Progenitor cell of endocrine pancreas (in vitro differentiated cells): ENCODE measurements around the gene HS3ST3B1. TPM values are rescaled to one million over a fixed set of nuclear protein-coding genes. Genes with fewer than 3 reads are reported as not detected.

Experiments
- DNase-seq: peaks from one replicate; pipeline ENCODE4 v3.0.0; 2021; ENCODE audit warnings: low spot score; ENCODE audit not compliant: unreplicated experiment
- H3K27ac Mint-ChIP-seq: 2 replicates; pipeline ENCODE4 v1.8.0; 2021; ENCODE audit warnings: mild to moderate bottlenecking, moderate library complexity, mixed read lengths
- H3K27me3 Mint-ChIP-seq: 2 replicates; pipeline ENCODE4 v1.8.0; 2021; ENCODE audit warnings: mixed read lengths
- H3K36me3 Mint-ChIP-seq: 2 replicates; pipeline ENCODE4 v1.8.0; 2022; ENCODE audit warnings: mixed read lengths; ENCODE audit not compliant: insufficient read depth
- H3K4me1 Mint-ChIP-seq: 2 replicates; pipeline ENCODE4 v1.8.0; 2021; ENCODE audit warnings: low read depth, mixed read lengths
- H3K4me3 Mint-ChIP-seq: 2 replicates; pipeline ENCODE4 v1.8.0; 2021; ENCODE audit warnings: low read depth, mild to moderate bottlenecking, moderate library complexity, mixed read lengths
- H3K9me3 Mint-ChIP-seq: 2 replicates; pipeline ENCODE4 v1.8.0; 2021; ENCODE audit warnings: low read depth, mixed read lengths
- CTCF ChIP-seq: fragments of 200-600 bp; sonication (generic); IDR thresholded peaks from one replicate; pipeline ENCODE4 v1.5.0; 2021; ENCODE audit warnings: antibody characterized with exemption, mild to moderate bottlenecking; ENCODE audit not compliant: unreplicated experiment
- total RNA-seq: library from RNA; stranded (reverse); gene quantifications from 2 replicates; pipeline ENCODE4 v1.2.1, GENCODE V29; 2021

HS3ST3B1 gene
- total RNA-seq, 1 donor from 2014 or later, result 16.7 TPM

DNA sequence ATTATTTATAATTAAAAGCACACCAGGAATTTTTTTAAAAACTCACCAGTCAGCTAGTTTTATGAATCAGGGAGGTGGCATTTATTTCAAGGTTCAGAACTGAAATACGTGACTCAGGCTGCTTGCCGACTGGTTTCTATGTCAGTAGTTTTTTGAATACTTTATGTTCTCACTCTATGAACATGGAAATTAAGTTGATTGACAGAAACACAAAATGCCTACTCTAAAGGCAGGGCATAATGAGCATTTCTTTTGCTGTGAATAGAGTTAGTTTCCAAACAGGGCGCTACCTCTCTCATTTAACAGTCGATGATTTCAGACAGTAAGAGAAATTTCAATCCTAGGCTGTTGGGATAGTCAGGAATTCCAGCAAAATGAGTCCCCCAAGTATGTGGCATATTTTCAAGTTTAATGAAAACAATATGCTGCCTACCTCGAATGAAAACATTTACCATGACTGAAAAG is 6.7 kb downstream of the HS3ST3B1 start:
- Mint-ChIP-seq H3K4me1 (peaks cover 29% of the 10 kb centered on the region), H3K27me3 (peaks cover 15% of the 10 kb centered on the region), H3K4me3 (peak overlapping the region; percentile 47), H3K27ac (no peak overlapping the region), H3K9me3 (no peaks in the 10 kb centered on the region), H3K36me3 (peaks cover 3% of the 10 kb centered on the region)
- TF ChIP-seq CTCF, result no peak
- DNase-seq, result no peak

GRCh38 chr17:14308636-14308964 is 7.7 kb downstream of the HS3ST3B1 start:
- no peak for TF ChIP-seq CTCF
- Mint-ChIP-seq H3K4me3 (peak overlapping the region; percentile 81), H3K9me3 (no peaks in the 10 kb centered on the region), H3K27ac (peak overlapping the region; percentile 94), H3K36me3 (peaks cover 8% of the 10 kb centered on the region), H3K27me3 (peaks cover 11% of the 10 kb centered on the region), H3K4me1 (peaks cover 26% of the 10 kb centered on the region)
- DNase-seq, result no peak

DNA sequence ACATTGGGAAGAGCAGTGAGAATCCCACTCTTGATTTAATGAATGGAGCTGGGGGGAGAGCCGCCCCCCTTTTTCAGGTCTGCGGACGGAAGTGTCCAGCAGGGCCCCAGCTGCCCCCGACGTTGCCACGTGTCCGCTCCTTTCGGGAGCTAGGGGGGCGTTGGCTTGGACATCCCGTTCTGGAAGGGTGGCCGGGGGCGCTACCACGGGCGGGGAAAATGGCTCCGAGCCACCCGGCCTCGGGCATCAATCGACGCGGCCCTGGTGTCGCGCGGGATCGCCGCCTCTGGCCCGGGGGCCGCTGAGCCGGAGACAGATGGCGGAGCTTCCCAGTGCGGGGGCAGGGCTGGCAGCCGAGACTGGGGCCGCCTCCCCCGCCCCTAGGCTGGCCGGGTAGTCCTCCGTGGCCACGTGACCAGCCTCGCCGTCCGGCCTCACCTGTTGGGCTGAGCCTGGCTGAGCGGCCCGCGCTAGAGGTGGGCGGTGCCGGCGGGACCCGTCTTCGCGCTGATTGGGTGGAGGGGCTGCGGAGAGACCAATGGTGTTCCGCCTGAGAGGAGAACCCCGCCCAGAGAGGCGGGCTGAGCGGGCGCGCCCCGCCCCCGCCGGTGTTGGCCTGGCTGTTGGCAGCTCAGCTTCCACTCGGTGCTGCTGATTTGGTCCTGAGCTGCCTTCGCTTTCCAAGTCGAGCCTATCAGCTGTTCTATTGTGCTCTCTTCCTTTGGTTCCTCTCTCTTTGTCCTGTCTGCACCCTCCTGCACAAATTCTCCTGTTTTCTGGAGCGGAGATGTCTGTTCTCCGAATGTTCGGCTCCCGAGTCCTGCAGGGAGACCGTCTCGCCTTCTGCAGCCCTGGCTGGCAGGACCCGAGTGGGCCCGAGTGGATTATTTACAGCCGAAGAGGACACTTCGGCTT is 8.3 kb downstream of the HS3ST3B1 start:
- H3K4me1 Mint-ChIP-seq, result peaks cover 26% of the 10 kb centered on the region
- peak; percentile 7 for TF ChIP-seq CTCF
- H3K9me3 Mint-ChIP-seq, result no peaks in the 10 kb centered on the region
- DNase-seq, result peak; percentile 98
- peaks cover 10% of the 10 kb centered on the region for H3K27me3 Mint-ChIP-seq
- peaks cover 8% of the 10 kb centered on the region for H3K36me3 Mint-ChIP-seq
- H3K27ac Mint-ChIP-seq, result peak overlapping the region; percentile 97
- peak overlapping the region; percentile 88 for H3K4me3 Mint-ChIP-seq

DNA sequence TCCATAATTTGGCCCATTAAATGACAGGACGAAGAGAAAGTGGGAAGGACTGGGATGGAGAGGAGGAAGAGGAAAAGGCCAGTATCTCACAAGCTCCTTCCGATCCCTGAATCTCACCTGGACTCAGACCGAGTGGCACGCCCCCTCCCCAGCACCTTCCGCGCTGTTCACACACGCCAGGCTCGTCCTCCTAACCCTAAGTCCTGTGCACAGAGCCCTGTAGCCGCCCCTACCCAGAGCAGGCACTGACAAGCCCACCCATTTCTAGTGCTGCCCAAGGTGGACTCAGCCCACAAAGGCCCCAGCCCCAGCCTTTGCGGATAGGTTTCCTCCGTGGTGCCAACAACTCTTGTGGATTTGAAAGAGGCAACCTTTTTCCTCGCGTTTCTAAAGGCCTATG is 9.2 kb downstream of the HS3ST3B1 start:
- H3K36me3 Mint-ChIP-seq, result peaks cover 15% of the 10 kb centered on the region
- no peak for TF ChIP-seq CTCF
- no peak for DNase-seq
- peaks cover 19% of the 10 kb centered on the region for H3K4me1 Mint-ChIP-seq
- H3K9me3 Mint-ChIP-seq, result no peaks in the 10 kb centered on the region
- peak overlapping the region; percentile 97 for H3K27ac Mint-ChIP-seq
- peaks cover 6% of the 10 kb centered on the region for H3K27me3 Mint-ChIP-seq
- H3K4me3 Mint-ChIP-seq, result peak overlapping the region; percentile 88

- DNase-seq, result no peak
- TF ChIP-seq CTCF, result no peak
- H3K4me1 Mint-ChIP-seq, result peaks cover 18% of the 10 kb centered on the region
- H3K27ac Mint-ChIP-seq, result no peak overlapping the region
- H3K9me3 Mint-ChIP-seq, result no peaks in the 10 kb centered on the region
- H3K4me3 Mint-ChIP-seq, result peak overlapping the region; percentile 88
- H3K27me3 Mint-ChIP-seq, result peaks cover 5% of the 10 kb centered on the region
- peaks cover 15% of the 10 kb centered on the region for H3K36me3 Mint-ChIP-seq
Observed at GRCh38 chr17:14310605-14311004, 9.7 kb downstream of the HS3ST3B1 start.
